ENCODE results near the gene INSYN2A. TPM values are rescaled to one million over a fixed set of nuclear protein-coding genes. Genes with fewer than 3 reads are reported as not detected.

The INSYN2A gene, protein sequence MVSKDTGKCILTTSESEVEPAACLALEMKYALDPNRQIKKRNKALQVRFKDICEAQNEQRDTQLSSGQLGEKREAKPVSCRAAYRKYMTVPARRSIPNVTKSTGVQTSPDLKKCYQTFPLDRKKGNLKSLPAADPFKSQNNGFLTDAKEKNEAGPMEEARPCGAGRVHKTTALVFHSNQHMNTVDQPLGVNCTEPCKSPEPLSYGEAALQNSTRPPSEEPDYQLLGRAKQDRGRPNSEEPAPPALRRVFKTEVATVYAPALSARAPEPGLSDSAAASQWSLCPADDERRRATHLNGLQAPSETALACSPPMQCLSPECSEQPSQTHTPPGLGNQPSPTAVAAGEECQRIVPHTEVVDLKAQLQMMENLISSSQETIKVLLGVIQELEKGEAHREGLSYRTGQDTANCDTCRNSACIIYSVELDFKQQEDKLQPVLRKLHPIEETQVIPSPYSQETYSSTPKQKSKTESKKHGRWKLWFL
- total RNA-seq, result not detected
- long read RNA-seq, result 0 reads

- DNase-seq (ENCODE audit: missing footprints), result no peak
- ATAC-seq, result peak; percentile 28
- intact Hi-C loops (cut with DNase I), result loop anchor here (5.0 kb wide), 1 partner anchor 44 kb away; no protein-coding TSS in a partner anchor
Measured at GRCh38 chr10:127196282-127197153, at the start of gene INSYN2A. Gene INSYN2A (minus strand): TSS chr10:127196591. CDS start chr10:127176395, 20,196 bp downstream.

- intact Hi-C loops (cut with DNase I), result no loop called here
- ATAC-seq (no peak), DNase-seq (ENCODE audit: missing footprints) (no peak)
Measured at GRCh38 chr10:127245456-127245855, 49.1 kb upstream of the INSYN2A start.

GRCh38 chr10:127243490-127244272, 47.3 kb upstream of the INSYN2A start:
- ATAC-seq (no peak), DNase-seq (ENCODE audit: missing footprints) (no peak)
- intact Hi-C loops (cut with DNase I), result no loop called here

GRCh38 chr10:127242914-127243313, 46.5 kb upstream of the INSYN2A start:
- no peak for DNase-seq (ENCODE audit: missing footprints)
- ATAC-seq, result no peak
- intact Hi-C loops (cut with DNase I), result no loop called here

DNA sequence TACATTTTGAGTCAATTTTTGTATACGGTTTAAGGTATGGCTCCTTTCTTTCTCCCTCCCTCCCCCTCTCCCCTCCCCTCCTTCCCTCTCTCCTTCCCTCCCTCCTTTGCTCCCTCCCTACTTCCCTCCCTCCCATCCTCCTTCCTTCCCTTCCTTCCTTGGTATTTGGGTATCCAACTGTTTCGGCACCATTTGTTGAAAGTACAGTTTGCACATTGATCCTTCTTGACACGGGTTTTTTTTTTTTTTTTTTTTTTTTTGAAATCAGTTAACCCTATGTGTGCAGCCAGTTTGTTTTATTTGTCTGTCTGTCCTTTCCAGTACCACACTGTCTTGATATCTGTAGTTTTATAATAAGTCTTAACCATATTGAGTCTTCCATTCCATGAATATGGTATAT, 39.9 kb upstream of the INSYN2A start:
- DNase-seq (ENCODE audit: missing footprints), result no peak
- ATAC-seq, result no peak
- intact Hi-C loops (cut with DNase I), result no loop called here

DNA sequence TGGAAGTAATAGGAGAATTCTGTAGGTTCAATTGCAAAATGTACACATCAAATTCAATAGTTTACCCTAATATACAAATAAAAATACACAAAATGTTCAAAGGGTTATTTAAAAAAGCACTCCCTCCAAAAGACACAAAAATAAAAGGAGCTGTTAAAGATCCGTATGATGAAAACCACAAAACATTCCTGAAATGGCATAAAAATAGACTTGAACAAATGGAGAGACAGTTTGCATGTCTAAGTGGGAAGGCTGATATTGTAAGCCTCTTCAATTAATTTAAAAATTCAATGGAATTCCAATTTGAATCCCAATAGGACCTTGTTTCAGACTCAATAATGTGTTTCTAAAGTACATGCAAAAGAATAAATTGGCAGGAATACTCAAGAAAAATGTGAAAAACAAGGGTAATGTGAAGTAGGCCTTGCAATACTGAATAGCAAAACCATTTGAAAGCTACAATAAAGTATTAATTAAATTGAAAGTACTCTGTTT, 38.0 kb upstream of the INSYN2A start:
- intact Hi-C loops (cut with DNase I), result no loop called here
- ATAC-seq (no peak), DNase-seq (ENCODE audit: missing footprints) (no peak)

GRCh38 chr10:127228195-127228787, 31.9 kb upstream of the INSYN2A start:
- intact Hi-C loops (cut with DNase I), result no loop called here
- ATAC-seq (no peak), DNase-seq (ENCODE audit: missing footprints) (no peak)

GRCh38 chr10:127227663-127228062, 31.3 kb upstream of the INSYN2A start:
- intact Hi-C loops (cut with DNase I), result no loop called here
- ATAC-seq (no peak), DNase-seq (ENCODE audit: missing footprints) (no peak)

GRCh38 chr10:127227027-127227426, 30.6 kb upstream of the INSYN2A start:
- intact Hi-C loops (cut with DNase I), result no loop called here

DNA sequence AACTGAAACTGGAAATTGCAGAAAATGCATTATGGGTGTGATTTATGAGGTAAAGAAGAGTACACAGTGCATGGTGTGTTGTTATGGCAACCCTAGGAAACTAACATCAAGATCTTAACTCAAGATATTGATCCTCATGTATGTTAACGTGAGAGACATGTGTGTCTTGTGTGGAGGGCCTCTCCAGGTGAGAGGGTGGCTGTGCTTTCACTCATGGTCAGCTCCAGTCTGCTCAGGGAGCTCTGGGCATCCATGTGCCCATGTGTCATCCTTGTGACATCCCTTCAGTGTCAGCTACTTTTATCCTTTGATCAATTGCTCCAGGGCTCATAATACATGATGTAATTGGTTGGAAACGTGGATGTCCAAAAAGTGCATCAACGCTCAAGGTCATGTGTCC, 24.9 kb upstream of the INSYN2A start:
- intact Hi-C loops (cut with DNase I), result no loop called here
- no peak for ATAC-seq

More at GRCh38 chr10:127227027-127227426, 30.6 kb upstream of the INSYN2A start:
- ATAC-seq (no peak), DNase-seq (ENCODE audit: missing footprints) (peak; percentile 56)

GRCh38 chr10:127218658-127219057, 22.3 kb upstream of the INSYN2A start:
- DNase-seq (ENCODE audit: missing footprints), result no peak
- intact Hi-C loops (cut with DNase I), result no loop called here
- ATAC-seq, result no peak

More for the DNA sequence above, 24.9 kb upstream of the INSYN2A start:
- no peak for DNase-seq (ENCODE audit: missing footprints)

GRCh38 chr10:127216786-127217185, 20.4 kb upstream of the INSYN2A start:
- intact Hi-C loops (cut with DNase I), result no loop called here
- ATAC-seq (no peak), DNase-seq (ENCODE audit: missing footprints) (no peak)

GRCh38 chr10:127216274-127216673, 19.9 kb upstream of the INSYN2A start:
- ATAC-seq, result no peak
- no peak for DNase-seq (ENCODE audit: missing footprints)
- intact Hi-C loops (cut with DNase I), result no loop called here

DNA sequence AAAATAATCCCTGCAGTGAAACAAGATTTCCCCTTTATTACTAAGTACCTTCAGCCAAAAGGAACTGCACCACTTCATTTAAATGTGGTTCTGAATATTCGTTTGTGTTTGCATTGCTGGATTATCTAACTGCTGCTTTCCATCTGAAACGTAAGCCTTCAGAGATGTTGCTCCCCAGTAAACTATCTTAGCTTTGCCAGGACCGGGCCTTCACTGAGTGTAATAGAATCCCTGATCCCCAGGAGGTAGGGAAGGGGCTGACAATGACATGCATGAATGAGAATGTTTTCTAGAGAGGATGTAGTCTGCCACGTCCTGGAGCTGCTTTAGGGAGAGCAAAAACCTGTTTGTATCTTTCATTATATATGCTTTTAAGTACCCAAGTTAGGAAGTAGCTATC, 19.5 kb upstream of the INSYN2A start:
- intact Hi-C loops (cut with DNase I), result no loop called here
- ATAC-seq, result no peak
- no peak for DNase-seq (ENCODE audit: missing footprints)

GRCh38 chr10:127210936-127211466, 14.6 kb upstream of the INSYN2A start:
- DNase-seq (ENCODE audit: missing footprints), result no peak
- ATAC-seq, result no peak
- intact Hi-C loops (cut with DNase I), result no loop called here

DNA sequence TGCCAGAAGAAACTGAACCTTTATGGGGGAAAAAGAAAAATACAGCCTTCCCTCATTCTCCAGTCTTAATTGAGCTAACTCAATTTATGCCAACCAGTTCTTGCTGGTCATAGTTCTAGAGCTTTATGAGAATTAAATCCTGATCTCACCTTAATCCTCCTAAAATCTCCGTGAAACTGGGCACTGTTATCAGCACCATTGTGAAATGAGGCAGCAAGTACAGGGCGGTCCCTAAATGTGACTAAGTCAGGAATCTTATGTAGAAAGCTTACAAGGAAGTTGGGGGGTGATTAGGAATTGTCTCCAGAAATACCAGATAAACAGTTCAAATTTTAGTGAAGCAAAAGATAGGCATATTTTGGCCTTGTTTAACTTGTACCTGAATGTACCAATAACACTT, 10.7 kb upstream of the INSYN2A start:
- ATAC-seq (no peak), DNase-seq (ENCODE audit: missing footprints) (no peak)
- intact Hi-C loops (cut with DNase I), result no loop called here

DNA sequence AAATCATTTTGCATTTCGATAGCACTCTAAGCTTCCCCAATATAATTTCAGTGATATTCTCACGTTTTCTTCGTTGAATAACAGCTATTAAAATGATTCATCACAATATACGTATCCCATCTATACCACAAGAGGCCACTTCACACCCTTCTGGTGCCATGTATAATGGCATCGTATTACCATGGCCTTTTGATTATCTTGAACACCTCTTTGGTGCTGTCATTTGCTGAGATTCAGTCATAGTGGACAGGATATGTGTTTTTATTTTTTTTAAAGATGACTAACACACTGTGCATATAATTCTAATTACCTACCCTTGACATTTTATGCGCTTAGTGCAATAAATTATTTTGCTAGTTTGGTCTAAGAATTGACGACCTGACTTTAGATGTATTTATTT, 6.7 kb upstream of the INSYN2A start:
- intact Hi-C loops (cut with DNase I), result no loop called here
- DNase-seq (ENCODE audit: missing footprints) (no peak), ATAC-seq (no peak)

GRCh38 chr10:127200646-127201045, 4.3 kb upstream of the INSYN2A start:
- ATAC-seq (no peak), DNase-seq (ENCODE audit: missing footprints) (no peak)
- intact Hi-C loops (cut with DNase I), result no loop called here
